Measurements from ENCODE around the gene PHC1.

The PHC1 gene

GRCh38 chr12:8949342-8950220, 35.3 kb downstream of the PHC1 start, which contains the start of gene M6PR:
Gene M6PR (minus strand): TSS chr12:8949645. CDS start chr12:8946404, 3,241 bp downstream.
- peak; percentile 49 for TF ChIP-seq CTCF (IDR thresholded peaks at IDR 0.05; ENCODE audit: control insufficient read depth, insufficient read depth, low read depth, low read length, missing control alignments)
- peak; percentile 72 for DNase-seq (ENCODE audit: low read depth)
- peak within 1 kb of the TSS; percentile 95 for H3K4me3 ChIP-seq (ENCODE audit: control insufficient read depth, low read depth, low read length)

GRCh38 chr12:8950221-8950527, 35.9 kb downstream of the PHC1 start:
- no peak for TF ChIP-seq CTCF (IDR thresholded peaks at IDR 0.05; ENCODE audit: control insufficient read depth, insufficient read depth, low read depth, low read length, missing control alignments)
- DNase-seq (ENCODE audit: low read depth): no peak
- H3K4me3 ChIP-seq (ENCODE audit: control insufficient read depth, low read depth, low read length): peak overlapping the region; percentile 95

GRCh38 chr12:8950702-8951478, 36.6 kb downstream of the PHC1 start:
- no peak for DNase-seq (ENCODE audit: low read depth)
- H3K4me3 ChIP-seq (ENCODE audit: control insufficient read depth, low read depth, low read length): peak overlapping the region; percentile 95
- TF ChIP-seq CTCF (IDR thresholded peaks at IDR 0.05; ENCODE audit: control insufficient read depth, insufficient read depth, low read depth, low read length, missing control alignments): no peak

GRCh38 chr12:8951744-8952143, 37.4 kb downstream of the PHC1 start:
- H3K4me3 ChIP-seq (ENCODE audit: control insufficient read depth, low read depth, low read length): no peak overlapping the region
- TF ChIP-seq CTCF (IDR thresholded peaks at IDR 0.05; ENCODE audit: control insufficient read depth, insufficient read depth, low read depth, low read length, missing control alignments): no peak
- DNase-seq (ENCODE audit: low read depth): no peak

GRCh38 chr12:8953773-8954402, 39.6 kb downstream of the PHC1 start:
- no peak for DNase-seq (ENCODE audit: low read depth)
- no peak for TF ChIP-seq CTCF (IDR thresholded peaks at IDR 0.05; ENCODE audit: control insufficient read depth, insufficient read depth, low read depth, low read length, missing control alignments)
- no peak overlapping the region for H3K4me3 ChIP-seq (ENCODE audit: control insufficient read depth, low read depth, low read length)

GRCh38 chr12:8956073-8956472, 41.8 kb downstream of the PHC1 start:
- no peak for TF ChIP-seq CTCF (IDR thresholded peaks at IDR 0.05; ENCODE audit: control insufficient read depth, insufficient read depth, low read depth, low read length, missing control alignments)
- no peak overlapping the region for H3K4me3 ChIP-seq (ENCODE audit: control insufficient read depth, low read depth, low read length)
- DNase-seq (ENCODE audit: low read depth): no peak

Measured in AG09309 (cell line).